GM12891 (cell line): ENCODE measurements around the gene GRIK1.

Experiments used
- PAX5 ChIP-seq: IDR thresholded peaks from 2 replicates; pipeline ENCODE4 v1.6.1; 2011; ENCODE audit warnings: low read length, moderate library complexity, mild to moderate bottlenecking; ENCODE audit not compliant: insufficient read depth, severe bottlenecking
- POLR2A ChIP-seq: IDR thresholded peaks from 2 replicates; pipeline ENCODE4 v1.6.1; 2011; ENCODE audit warnings: low read depth, low read length, control low read depth
- POLR2AphosphoS5 ChIP-seq: IDR thresholded peaks from 2 replicates; pipeline ENCODE4 v1.6.1; 2011; ENCODE audit warnings: low read depth, low read length, control low read depth
- SPI1 ChIP-seq: IDR thresholded peaks from 2 replicates; pipeline ENCODE4 v1.6.1; 2011; ENCODE audit warnings: low read depth, low read length, control low read depth
- TAF1 ChIP-seq: IDR thresholded peaks from 2 replicates; pipeline ENCODE4 v1.6.1; 2011; ENCODE audit warnings: low read depth, low read length, control low read depth

GRCh38 chr21:29873908-29874307 is 65.9 kb downstream of the GRIK1 start:
- TF ChIP-seq POLR2A (no peak), TAF1 (no peak), POLR2AphosphoS5 (no peak), SPI1 (no peak), PAX5 (no peak)
